ENCODE measurements around the gene HSD3B2.
"Not testable (repeated sequence)": the region's sequence is repeated elsewhere in the genome, so short reads cannot be mapped to it uniquely, and the experiment has no call there.

Gene HSD3B2

DNA sequence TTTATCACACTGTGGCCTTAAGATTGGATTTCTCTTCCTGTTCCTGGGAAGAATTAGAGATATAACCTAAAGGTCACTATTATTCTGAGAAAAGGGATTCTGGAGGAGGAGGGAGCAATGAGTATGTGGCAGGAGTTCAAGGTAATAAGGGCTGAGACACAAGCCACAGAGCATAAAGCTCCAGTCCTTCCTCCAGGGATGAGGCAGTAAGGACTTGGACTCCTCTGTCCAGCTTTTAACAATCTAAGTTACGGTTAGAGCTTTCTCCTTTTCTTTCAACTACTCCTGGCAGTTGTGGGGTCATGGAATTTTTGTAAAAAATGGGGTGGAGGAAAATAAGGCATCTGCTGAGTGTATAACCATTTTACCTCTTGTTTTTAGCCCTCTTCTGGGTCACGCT lies at the start of gene HSD3B2:
TSS of gene HSD3B2 (plus strand) at position 201 of the 400 bp plus-strand sequence. CDS start 270 bp downstream, outside the sequence.
- Mint-ChIP-seq H3K36me3 (no peaks in the 10 kb centered on the region), H3K4me1 (no peaks in the 10 kb centered on the region), H3K4me3 (no peak within 1 kb of the TSS), H3K27me3 (no peaks in the 10 kb centered on the region), H3K27ac (no peak within 1 kb of the TSS), H3K9me3 (no peaks in the 10 kb centered on the region)

GRCh38 chr1:119366424-119366823 lies 48.5 kb upstream of the HSD3B2 start:
- no peak overlapping the region for H3K4me3 Mint-ChIP-seq
- no peaks in the 10 kb centered on the region for H3K9me3 Mint-ChIP-seq
- H3K27ac Mint-ChIP-seq = no peak overlapping the region
- no peaks in the 10 kb centered on the region for H3K4me1 Mint-ChIP-seq
- peaks cover 5% of the 10 kb centered on the region for H3K27me3 Mint-ChIP-seq
- no peaks in the 10 kb centered on the region for H3K36me3 Mint-ChIP-seq

GRCh38 chr1:119367432-119368124 lies 47.4 kb upstream of the HSD3B2 start:
- Mint-ChIP-seq H3K9me3 (no peaks in the 10 kb centered on the region), H3K27ac (no peak overlapping the region), H3K4me3 (no peak overlapping the region), H3K4me1 (no peaks in the 10 kb centered on the region), H3K36me3 (no peaks in the 10 kb centered on the region), H3K27me3 (peaks cover 5% of the 10 kb centered on the region)

DNA sequence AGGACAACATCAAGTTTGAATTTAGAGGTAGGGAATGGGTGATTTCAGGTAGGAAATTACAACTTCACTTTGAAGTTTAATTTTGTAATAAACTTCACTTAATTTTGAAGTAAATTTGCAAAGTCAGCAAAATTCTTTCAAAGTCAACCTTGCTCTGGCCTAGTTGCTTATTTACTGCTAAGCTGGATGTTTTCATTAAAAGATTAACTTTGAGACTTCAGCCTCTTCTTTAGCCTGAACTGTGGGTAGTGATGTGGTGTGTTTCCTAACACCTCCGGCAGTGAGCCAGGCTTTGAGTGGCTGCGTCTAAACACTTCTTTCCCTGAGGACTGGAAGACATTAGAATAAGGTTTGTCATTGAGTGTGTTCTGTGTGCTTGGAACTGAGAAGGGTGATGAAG lies 46.4 kb upstream of the HSD3B2 start, which contains the start of gene HAO2:
TSS of gene HAO2 (plus strand) at position 232 of the 400 bp plus-strand sequence. CDS start 12,301 bp downstream, outside the sequence.
- H3K27ac Mint-ChIP-seq = no peak within 1 kb of the TSS
- no peaks in the 10 kb centered on the region for H3K9me3 Mint-ChIP-seq
- H3K4me3 Mint-ChIP-seq = no peak within 1 kb of the TSS
- peaks cover 5% of the 10 kb centered on the region for H3K27me3 Mint-ChIP-seq
- H3K36me3 Mint-ChIP-seq = no peaks in the 10 kb centered on the region
- no peaks in the 10 kb centered on the region for H3K4me1 Mint-ChIP-seq

DNA sequence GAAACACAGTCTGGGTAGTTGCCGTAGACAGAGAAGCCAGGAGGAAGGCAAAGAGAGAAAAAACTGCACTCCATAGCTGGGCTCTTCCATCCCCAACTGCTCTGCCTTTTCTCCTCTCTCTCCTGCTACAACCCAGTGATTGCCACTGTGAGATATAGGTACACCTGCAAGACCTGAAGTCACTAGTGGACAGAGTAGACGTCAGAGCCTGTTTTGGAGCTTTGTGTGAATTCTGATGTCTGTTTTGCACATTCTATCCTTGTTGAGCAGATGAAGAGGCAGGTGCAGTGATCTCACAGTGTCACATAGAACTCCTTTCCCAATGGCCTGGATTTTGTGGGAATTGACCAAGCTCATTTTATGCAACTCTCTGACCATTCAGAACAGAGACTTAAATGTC lies 44.2 kb upstream of the HSD3B2 start:
- peaks cover 6% of the 10 kb centered on the region for H3K27me3 Mint-ChIP-seq
- no peak overlapping the region for H3K4me3 Mint-ChIP-seq
- H3K27ac Mint-ChIP-seq = no peak overlapping the region
- no peaks in the 10 kb centered on the region for H3K36me3 Mint-ChIP-seq
- peaks cover 8% of the 10 kb centered on the region for H3K4me1 Mint-ChIP-seq
- no peaks in the 10 kb centered on the region for H3K9me3 Mint-ChIP-seq

DNA sequence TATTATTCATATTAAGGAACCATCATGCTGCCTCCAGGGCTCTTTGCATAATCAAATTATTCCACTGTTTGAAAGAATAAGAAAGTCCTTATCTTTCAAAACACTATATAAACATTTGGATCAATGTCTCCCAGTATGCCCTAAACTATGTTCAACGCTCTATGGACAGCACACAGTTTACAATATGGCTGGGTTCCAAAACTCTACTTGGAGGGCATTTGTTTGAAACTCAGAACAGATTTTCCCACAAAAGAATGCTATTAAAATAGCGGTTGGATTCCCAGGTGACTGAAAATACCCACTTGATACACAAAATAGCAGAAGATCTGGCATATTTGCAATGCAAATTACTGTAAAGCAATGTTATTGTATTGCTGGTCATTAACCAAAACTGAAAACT lies 43.1 kb upstream of the HSD3B2 start:
- peaks cover 3% of the 10 kb centered on the region for H3K27me3 Mint-ChIP-seq
- H3K4me3 Mint-ChIP-seq = no peak overlapping the region
- H3K9me3 Mint-ChIP-seq = no peaks in the 10 kb centered on the region
- peaks cover 8% of the 10 kb centered on the region for H3K4me1 Mint-ChIP-seq
- H3K36me3 Mint-ChIP-seq = no peaks in the 10 kb centered on the region
- no peak overlapping the region for H3K27ac Mint-ChIP-seq

DNA sequence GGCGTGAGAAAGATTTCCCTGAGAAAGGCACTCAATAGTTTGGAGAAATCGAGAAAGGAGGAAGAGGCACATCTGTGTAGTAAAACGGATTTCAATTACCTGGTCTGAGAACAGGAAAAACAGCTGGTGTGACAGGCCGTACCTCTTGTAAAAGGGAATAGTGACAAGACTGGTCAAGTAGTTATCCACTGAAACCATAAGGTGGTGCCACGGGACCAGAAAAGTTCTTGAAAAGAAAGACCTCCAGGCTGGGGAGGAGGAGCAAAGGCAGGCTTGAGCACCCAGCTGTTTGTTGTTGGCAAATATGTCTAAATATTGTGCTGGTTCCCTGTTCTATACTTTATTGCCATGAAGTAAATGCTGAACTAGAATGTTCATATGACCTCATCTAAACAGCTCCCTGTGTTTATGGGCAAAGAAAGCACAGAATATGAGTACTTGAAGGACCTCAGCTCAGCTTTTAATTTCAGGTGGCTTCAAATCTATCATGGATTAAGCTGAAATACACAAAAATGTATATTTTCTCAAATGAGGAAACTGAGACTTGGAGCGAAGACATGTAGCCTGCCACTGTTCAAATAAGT lies 42.4 kb upstream of the HSD3B2 start:
- H3K9me3 Mint-ChIP-seq = peaks cover 5% of the 10 kb centered on the region
- H3K4me3 Mint-ChIP-seq = no peak overlapping the region
- H3K27ac Mint-ChIP-seq = no peak overlapping the region
- no peaks in the 10 kb centered on the region for H3K36me3 Mint-ChIP-seq
- H3K27me3 Mint-ChIP-seq = peaks cover 3% of the 10 kb centered on the region
- H3K4me1 Mint-ChIP-seq = peaks cover 8% of the 10 kb centered on the region

- Mint-ChIP-seq H3K36me3 (no peaks in the 10 kb centered on the region), H3K4me1 (peaks cover 8% of the 10 kb centered on the region), H3K9me3 (peaks cover 5% of the 10 kb centered on the region), H3K27me3 (peaks cover 3% of the 10 kb centered on the region), H3K27ac (no peak overlapping the region), H3K4me3 (no peak overlapping the region)
These were observed 41.5 kb upstream of the HSD3B2 start for GRCh38 chr1:119373465-119373864.

- peaks cover 5% of the 10 kb centered on the region for H3K9me3 Mint-ChIP-seq
- H3K4me3 Mint-ChIP-seq = no peak overlapping the region
- peak overlapping the region; percentile 60 for H3K27ac Mint-ChIP-seq
- peaks cover 1% of the 10 kb centered on the region for H3K27me3 Mint-ChIP-seq
- no peaks in the 10 kb centered on the region for H3K36me3 Mint-ChIP-seq
- H3K4me1 Mint-ChIP-seq = peaks cover 8% of the 10 kb centered on the region
These were observed 40.6 kb upstream of the HSD3B2 start for GRCh38 chr1:119374208-119374874.

DNA sequence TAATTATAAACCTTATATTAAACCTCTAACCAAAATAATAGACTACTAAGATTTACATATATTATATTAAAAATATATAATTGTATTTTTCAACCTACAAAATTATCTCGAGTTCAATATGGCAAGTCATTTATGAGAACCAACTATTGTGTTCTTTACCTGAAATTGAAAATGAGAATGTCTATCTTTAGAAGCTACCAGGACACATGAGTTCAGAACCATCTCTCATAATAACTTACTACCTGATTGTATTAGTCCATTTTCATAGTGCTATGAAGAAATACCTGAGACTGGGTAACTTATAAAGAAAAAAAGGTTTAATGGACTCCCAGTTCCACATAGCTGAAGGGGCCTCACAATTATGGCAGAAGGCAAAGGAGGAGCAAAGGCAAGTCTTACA lies 39.6 kb upstream of the HSD3B2 start:
- peaks cover 1% of the 10 kb centered on the region for H3K27me3 Mint-ChIP-seq
- no peak overlapping the region for H3K4me3 Mint-ChIP-seq
- H3K9me3 Mint-ChIP-seq = peaks cover 5% of the 10 kb centered on the region
- H3K36me3 Mint-ChIP-seq = no peaks in the 10 kb centered on the region
- no peak overlapping the region for H3K27ac Mint-ChIP-seq
- peaks cover 8% of the 10 kb centered on the region for H3K4me1 Mint-ChIP-seq

DNA sequence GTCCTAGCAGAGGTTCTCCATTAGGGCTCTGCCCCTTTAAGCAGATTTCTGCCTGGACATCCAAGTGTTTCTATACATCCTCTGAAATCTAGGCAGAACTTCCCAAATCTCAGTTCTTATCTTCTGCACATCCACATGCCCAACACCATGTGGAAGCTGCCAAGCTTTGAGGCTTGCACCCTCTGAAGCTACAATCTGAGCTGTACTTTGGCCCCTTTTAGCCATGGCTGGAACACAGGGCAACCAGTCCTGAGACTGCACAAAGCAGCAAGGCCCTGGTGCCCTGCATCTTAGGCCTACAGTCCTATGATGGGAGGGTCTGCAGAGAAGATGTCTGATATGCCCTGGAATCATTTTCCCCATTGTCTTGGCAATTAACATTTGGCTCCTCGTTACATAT lies 38.4 kb upstream of the HSD3B2 start:
- no peak overlapping the region for H3K4me3 Mint-ChIP-seq
- H3K27me3 Mint-ChIP-seq = peaks cover 3% of the 10 kb centered on the region
- no peaks in the 10 kb centered on the region for H3K36me3 Mint-ChIP-seq
- no peak overlapping the region for H3K27ac Mint-ChIP-seq
- peaks cover 5% of the 10 kb centered on the region for H3K9me3 Mint-ChIP-seq
- peaks cover 8% of the 10 kb centered on the region for H3K4me1 Mint-ChIP-seq

- not testable (repeated sequence) for H3K27ac Mint-ChIP-seq
These were observed 37.4 kb upstream of the HSD3B2 start for GRCh38 chr1:119377594-119377993.

DNA sequence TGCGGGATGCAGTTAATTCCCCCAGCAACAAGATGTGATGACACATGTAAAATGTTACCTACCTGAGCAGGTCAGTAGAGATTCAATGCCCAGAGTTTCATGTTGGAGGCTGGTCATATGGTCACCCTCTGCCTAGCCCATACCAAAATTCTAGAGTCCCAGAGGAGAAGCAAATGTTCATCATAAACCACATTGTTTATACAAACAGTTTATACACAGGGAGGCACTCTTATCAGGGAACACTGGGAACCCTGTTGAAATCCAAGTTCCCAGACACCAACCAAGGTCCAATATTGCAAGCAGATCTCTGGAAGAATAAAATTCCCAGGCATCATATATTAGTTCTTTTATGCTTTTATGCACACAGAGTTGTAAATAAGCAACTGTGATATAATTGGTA lies 35.8 kb upstream of the HSD3B2 start:
- Mint-ChIP-seq H3K4me3 (no peak overlapping the region), H3K4me1 (peaks cover 7% of the 10 kb centered on the region), H3K9me3 (peaks cover 5% of the 10 kb centered on the region), H3K27me3 (peaks cover 3% of the 10 kb centered on the region), H3K36me3 (no peaks in the 10 kb centered on the region), H3K27ac (no peak overlapping the region)

More at GRCh38 chr1:119377594-119377993, 37.4 kb upstream of the HSD3B2 start:
- not testable (repeated sequence) for H3K4me3 Mint-ChIP-seq, H3K4me1 Mint-ChIP-seq, H3K9me3 Mint-ChIP-seq, H3K36me3 Mint-ChIP-seq, H3K27me3 Mint-ChIP-seq

DNA sequence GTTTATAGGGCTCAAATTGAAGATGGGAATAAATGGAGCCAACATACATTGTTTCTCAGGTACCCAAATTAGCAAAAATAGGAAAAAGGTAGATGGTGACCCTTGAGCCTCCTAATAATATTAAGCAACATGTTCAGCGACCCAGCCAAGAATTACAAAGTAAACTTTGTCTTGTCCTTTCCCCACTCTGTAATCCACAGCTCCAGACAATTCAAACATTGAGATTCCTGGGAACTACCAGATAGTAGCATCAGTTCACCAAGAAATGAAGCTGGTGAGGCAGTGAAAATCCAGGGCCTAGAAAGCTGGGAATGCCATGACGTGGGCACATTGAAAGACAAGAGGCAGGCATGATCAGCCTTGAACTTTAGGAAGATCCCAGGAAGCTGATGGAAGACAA lies 34.6 kb upstream of the HSD3B2 start:
- no peaks in the 10 kb centered on the region for H3K36me3 Mint-ChIP-seq
- peaks cover 3% of the 10 kb centered on the region for H3K27me3 Mint-ChIP-seq
- peaks cover 5% of the 10 kb centered on the region for H3K9me3 Mint-ChIP-seq
- no peak overlapping the region for H3K27ac Mint-ChIP-seq
- no peaks in the 10 kb centered on the region for H3K4me1 Mint-ChIP-seq
- no peak overlapping the region for H3K4me3 Mint-ChIP-seq

DNA sequence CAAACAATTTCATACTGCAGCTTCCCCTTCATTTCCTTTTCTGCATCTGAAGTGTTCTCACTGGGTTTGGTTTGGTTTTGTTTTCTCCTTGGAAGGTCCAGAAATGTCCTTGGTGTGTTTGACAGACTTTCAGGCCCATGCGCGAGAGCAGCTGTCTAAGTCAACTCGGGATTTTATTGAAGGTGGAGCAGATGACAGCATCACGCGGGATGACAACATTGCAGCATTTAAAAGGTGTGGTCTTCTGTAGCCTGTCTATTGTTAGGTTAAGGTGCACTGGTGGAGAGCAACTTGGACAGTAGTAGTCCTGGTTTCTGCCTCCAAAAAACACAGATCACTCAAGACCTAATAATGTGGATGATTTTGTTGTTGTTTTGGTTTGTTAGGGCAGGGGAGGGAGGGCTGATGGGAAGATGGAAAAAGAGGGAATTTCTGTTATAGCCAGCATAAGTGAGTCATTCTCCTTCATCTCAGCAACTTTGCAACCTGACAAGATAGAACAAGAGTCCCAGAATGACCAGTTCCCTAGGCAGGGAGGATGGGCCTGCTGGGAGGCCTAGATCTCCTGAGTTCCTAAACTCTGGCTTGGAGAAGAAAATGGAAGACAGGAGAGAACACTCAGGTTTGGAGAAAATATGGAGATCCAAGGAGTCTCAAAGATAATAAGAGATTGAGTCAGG lies 33.8 kb upstream of the HSD3B2 start:
- H3K27me3 Mint-ChIP-seq = peaks cover 3% of the 10 kb centered on the region
- H3K27ac Mint-ChIP-seq = no peak overlapping the region
- peaks cover 5% of the 10 kb centered on the region for H3K9me3 Mint-ChIP-seq
- H3K4me1 Mint-ChIP-seq = no peaks in the 10 kb centered on the region
- H3K36me3 Mint-ChIP-seq = no peaks in the 10 kb centered on the region
- H3K4me3 Mint-ChIP-seq = no peak overlapping the region

DNA sequence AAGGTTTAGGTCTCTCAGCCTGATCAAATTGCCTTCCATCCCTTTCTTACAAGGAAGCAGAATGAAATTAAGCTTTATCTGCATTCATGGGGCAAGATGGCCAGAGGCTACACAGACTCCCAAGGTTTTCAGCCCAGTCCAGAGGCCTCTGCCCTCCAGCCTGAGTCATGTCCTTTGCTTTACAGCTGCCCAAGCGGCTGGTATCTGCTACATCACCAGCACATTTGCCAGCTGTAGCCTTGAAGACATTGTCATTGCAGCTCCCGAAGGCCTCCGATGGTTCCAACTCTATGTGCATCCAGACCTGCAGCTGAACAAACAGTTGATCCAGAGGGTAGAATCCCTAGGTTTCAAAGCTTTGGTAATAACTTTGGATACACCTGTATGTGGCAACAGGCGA lies 30.4 kb upstream of the HSD3B2 start:
- H3K27ac Mint-ChIP-seq = no peak overlapping the region

More for the DNA sequence above, 30.4 kb upstream of the HSD3B2 start:
- no peaks in the 10 kb centered on the region for H3K4me1 Mint-ChIP-seq
- H3K36me3 Mint-ChIP-seq = no peaks in the 10 kb centered on the region
- peaks cover 8% of the 10 kb centered on the region for H3K27me3 Mint-ChIP-seq
- no peaks in the 10 kb centered on the region for H3K9me3 Mint-ChIP-seq
- no peak overlapping the region for H3K4me3 Mint-ChIP-seq
